ENCODE measurements around the gene ARHGAP42.

- TF ChIP-seq ETV6 (CRISPR knock-in tag; conservative IDR thresholded peaks at IDR 0.05) (no peak), KLF6 (CRISPR knock-in tag; IDR thresholded peaks at IDR 0.05) (no peak), POLR2AphosphoS5 (IDR thresholded peaks at IDR 0.05; ENCODE audit: low read depth, low read length) (no peak), ZNF558 (CRISPR knock-in tag; IDR thresholded peaks at IDR 0.05; ENCODE audit: borderline replicate concordance) (no peak), SP1 (IDR thresholded peaks at IDR 0.05) (no peak), SP1 (CRISPR knock-in tag; IDR thresholded peaks at IDR 0.05) (no peak), ZNF775 (CRISPR knock-in tag; IDR thresholded peaks at IDR 0.05; ENCODE audit: borderline replicate concordance) (no peak), BCL6 (CRISPR knock-in tag; IDR thresholded peaks at IDR 0.05) (no peak), HNF4A (CRISPR knock-in tag; IDR thresholded peaks at IDR 0.05) (no peak), ZNF549 (CRISPR knock-in tag; IDR thresholded peaks at IDR 0.05) (no peak)
Observed at GRCh38 chr11:100806296-100806695, 119.2 kb downstream of the ARHGAP42 start.

Data from HepG2 (cell line).